CD4-positive, alpha-beta T cell treated with Interleukin-17A for 1 hour (primary cell): Measurements from ENCODE around the gene LMAN1L.
"Not testable (repeated sequence)": the region's sequence is repeated elsewhere in the genome, so short reads cannot be mapped to it uniquely, and the experiment has no call there.

Experiments used
- DNase-seq: peaks from one replicate; pipeline ENCODE4 v3.0.0-alpha.2; 2020

Gene LMAN1L

DNA sequence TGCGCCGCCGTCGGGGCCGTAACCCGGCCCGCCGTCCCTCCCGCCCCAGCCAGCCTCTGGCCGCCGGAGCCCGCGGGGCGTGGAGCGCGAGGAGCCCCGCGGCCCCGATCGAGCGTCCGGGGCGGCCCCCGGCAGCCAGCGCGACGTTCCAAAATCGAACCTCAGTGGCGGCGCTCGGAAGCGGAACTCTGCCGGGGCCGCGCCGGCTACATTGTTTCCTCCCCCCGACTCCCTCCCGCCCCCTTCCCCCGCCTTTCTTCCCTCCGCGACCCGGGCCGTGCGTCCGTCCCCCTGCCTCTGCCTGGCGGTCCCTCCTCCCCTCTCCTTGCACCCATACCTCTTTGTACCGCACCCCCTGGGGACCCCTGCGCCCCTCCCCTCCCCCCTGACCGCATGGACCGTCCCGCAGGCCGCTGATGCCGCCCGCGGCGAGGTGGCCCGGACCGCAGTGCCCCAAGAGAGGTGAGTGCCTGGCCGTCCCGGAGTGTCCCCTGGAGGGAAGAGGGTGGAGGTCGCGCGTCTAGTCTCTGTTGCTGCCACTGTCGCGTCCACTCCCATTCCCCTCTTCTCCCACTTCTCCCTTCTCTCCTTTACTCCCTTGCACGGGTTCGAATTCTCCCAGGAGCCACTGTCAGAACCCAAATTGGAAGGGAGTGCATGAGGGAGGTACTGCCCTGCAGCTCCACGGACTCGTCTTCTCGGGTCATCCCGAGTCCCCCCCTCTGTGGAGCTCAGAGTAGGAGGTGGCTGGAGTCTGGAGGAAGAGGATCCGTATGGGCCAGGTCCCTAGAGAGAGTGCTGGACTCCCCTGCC, 30.2 kb upstream of the LMAN1L start:
- peak; percentile 71 for DNase-seq

DNA sequence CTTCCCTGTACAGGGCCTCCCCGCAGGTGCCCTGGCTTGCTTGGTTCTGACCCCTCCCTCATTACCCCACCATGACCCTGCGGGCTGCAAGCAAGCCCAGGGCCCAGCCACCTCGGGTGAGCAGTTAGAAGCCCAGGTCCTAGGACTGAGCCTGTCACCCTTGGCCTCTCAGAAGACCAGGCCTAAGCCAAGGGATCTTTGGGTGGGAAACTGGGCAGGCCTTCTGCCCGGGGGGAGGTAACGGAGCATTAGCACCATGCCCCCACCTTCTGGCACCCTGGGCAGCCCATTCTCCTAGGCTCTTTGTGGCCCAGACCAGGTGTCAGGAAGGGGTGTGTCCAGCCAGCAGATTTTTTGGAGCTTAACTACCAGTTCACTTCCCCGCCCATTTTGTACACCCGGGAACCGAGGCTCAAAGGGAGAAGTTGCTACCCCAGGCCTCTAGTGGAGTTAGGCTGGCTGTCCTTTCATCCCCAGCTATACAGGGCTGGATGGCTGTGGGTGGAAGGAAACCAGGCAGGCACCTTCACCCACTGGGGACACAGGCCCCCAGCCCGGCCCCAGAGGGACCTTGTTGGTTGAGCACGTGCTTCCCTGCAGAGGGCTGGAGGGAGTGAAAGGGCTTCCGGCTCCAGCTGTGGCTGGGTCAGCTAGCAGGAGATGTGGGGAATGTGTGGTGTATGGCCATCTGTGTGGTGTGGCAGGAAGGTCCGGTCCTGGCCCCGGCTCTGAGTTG, 29.4 kb upstream of the LMAN1L start:
- DNase-seq = peak; percentile 53

DNA sequence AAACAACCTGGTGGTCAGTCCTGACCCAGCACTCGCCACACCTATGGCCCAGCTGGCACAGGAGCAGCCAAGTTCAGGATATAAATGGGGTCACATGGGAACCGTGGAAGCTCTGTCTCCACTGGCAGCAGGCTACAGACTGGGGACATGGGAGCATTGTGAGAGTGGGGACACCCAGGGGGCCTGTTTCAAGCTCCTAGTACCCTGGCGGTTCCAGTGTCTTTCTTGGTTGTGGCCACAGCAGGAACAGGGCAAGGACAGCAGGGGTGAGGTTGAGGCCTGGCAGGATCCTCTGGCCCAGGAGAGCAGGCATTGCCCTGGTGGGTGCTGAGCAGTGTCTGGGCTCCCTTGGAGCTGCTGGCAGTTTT, 28.8 kb upstream of the LMAN1L start:
- no peak for DNase-seq

DNA sequence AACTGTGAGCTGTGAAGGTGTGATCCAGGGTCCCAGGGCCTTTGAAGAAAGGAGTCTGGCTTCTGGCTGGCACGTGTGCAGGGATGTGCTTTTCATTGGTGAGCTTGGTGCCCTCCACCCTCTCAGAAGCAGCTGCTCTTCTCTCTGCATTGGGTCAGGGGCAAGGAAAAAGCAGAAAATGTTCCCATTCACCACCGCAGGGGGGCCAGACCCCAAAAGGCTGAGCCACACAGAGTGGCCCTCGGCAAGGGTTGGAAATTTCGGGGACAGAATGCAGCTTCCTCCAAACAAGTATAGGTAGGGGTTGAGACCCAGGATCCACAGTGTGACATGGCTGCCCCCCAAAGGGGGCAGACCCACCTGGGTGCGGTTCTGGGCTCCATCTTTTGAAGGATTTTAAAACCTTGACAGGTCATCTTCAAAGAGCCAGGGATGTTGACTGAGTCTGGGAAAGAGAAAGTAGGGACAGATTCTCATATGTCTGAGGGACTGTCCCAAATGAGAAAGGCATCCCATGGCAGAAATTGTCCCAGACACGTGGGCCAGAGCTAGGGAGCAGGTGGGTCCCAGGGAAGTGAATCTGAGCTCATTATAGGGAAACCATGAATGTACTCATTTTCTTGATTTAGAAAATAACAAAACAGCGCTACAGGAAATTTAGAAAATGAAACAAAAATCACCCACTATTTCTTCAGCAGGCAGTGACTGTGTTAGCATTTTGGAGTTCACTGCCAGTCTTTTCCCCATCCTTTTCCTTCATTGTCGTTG, 28.0 kb upstream of the LMAN1L start:
- DNase-seq = no peak

DNA sequence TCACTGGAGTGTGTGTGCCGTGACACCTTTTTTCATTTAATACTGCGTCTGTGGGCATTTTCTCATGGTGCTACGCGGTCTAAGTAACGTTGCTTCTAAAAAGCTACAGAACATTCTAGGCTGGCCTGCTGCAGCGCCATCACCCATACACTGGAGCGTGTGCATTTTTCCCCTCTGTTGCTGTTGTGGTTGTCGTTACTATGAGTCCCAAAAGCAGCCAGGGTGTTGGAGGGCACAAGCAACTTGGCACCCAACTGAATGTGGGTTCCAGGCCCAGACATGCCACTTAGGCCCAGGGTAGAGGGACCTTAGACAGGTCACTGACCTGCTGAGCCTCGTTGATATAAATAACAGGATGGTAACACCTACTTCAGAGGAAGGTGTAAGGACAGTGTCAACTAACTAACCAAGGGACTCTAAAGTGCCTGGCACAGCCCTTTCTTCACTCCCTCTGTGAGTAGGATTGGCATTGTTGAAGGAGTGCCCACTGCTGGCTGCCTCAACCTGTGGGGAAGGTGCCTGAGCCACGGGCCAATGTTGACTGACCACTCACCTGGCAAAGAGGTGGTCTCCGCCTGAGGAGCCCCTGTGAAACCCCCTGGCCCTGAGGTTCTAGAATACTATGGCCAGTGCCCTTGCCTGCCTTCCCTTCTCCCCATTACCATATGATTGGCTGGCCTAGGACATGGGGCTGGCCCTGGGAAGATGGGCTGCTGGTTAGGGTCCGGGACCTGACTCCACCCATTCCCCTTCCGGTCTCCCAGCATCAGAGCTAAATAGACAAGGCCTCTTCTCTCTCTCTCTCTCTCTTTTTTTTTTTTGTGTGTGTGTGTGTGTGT, 27.2 kb upstream of the LMAN1L start:
- peak; percentile 75 for DNase-seq

DNA sequence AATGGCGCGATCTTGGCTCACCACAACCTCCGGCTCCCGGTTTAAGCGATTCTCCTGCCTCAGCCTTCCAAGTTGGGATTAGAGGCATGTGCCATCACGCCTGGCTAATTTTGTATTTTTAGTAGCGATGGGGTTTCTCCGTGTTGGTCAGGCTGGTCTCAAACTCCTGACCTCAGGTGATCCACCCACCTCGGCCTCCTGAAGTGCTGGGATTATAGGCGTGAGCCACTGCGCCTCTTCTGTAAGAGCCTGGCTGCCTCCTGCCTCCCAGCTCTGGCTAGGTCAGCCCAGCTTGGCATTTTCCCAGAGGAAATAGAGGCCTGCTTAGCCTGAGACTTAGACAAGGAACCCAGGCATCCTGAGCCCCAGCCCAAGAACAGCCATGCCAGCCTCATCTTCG, 26.6 kb upstream of the LMAN1L start:
- not testable (repeated sequence) for DNase-seq

DNA sequence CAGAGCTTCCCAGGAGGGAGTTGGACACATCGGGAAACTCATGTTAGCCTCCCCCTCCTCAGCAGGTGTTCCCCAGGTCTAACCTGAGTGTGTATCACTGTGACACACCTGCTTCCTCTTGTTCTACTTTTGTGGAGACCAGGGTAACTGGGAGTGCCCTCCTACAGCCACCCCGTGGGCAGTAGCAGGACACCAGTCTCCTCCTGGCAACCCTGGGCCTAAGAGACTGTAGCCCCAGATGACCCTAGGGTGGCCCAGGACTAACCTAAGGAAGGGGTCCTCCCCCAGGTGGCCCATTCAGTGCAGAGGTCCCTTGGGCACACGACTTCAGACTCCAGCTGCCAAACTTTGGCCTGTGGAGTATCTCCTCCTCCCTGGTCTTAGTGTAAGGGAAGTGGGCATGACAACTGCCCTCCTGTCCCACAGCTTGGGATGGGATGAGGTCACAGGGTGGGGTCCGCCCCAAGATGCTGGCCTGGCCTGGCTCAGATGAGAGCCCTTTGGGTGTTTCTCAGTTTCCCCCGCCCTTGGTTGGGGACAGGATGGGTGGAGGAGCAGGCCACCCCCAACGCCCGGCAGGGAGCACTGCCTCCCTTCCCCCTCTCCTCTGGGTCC, 26.0 kb upstream of the LMAN1L start:
- DNase-seq = peak; percentile 40

DNA sequence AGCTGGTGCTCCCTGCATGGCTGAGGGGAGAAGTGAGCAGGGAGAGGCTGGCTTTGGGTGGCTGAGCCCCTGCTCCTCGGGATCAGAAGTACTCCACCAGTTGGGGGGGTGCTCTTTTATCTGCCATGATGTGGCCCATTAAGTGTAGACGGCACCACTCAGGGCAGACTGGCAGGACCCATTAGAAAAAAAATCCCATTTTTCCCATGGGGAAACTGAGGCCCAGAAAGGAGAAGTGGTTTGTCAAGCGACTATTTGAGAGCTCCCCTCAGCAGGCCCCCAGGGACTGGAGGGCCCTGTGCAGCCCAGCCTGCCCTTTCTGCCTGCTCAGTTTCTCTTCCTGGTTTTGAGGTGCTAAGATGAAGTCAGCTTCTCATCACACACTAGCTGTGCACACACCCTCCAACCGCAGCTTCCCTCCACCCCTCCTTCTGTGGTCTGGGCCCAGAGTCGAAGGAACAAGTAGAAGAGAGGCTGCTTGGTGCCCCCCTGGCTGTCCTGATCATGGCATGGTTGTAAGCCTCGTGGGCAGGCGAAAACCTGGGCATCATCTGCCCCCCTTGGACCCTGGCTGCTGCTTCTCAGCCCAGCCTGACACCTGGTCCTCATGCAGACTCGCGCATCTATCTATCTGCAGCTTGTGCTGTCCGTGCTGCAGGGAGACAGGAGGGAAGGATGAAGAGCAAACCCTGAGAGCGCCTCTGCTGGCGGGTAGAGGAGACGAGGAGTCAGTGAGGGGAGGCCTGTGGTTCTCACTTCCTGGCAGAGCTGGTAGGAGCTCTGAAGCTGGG, 25.2 kb upstream of the LMAN1L start:
- peak; percentile 92 for DNase-seq

DNA sequence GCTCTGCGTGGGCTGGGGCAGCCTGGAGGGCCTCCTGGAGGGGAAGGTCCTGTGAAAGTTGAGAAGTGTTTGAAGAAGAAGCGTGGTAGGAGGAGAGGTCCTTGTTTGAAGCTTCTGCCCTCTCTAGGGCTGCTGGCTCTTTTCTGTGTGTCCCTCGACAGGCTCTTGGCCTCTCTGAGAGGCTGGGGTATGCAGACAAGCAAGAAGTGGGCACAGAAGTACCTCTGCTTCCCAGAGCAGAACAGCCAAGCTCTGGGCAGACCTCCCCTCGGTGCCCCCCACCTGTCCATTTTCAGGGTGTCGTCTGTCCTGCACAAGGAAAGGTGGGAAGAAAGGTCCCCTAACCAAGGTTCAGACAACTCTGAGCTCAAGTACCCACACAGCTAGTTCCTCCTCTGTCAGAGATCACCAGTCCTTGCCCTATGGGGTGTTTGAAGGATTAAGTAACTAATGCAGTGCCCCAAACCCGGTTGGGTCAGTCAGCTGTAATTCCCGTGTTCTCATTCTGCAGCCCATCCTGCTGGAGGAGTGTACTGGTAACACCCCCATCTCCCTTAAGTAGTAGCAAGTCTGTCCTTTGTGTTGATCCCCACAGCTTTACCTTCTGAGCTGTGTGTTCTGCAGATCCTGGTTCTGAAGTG, 24.5 kb upstream of the LMAN1L start:
- DNase-seq = no peak

DNA sequence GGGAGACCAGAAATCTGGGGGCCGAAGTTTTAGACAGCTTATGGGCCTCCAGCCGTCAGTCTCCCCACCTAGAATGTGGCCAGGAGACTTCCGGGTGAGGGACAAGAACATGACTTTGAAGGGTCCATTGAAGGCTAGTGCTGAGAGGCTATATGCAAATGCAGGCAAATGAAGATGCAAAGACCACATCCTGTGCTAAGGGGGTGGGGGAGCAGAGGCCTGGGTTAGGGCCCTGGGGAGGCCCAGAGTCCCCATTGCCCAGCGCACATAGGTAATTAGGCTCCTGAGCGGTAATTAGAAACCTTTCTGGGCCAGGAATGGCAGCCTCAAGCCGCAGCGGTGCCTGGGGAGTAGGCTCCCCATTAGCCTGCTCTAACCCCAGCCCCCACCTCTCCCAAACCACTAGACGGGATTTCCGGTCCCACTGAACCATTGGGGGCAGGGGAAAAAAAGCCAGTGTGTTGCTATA, 23.9 kb upstream of the LMAN1L start:
- DNase-seq = peak; percentile 72

DNA sequence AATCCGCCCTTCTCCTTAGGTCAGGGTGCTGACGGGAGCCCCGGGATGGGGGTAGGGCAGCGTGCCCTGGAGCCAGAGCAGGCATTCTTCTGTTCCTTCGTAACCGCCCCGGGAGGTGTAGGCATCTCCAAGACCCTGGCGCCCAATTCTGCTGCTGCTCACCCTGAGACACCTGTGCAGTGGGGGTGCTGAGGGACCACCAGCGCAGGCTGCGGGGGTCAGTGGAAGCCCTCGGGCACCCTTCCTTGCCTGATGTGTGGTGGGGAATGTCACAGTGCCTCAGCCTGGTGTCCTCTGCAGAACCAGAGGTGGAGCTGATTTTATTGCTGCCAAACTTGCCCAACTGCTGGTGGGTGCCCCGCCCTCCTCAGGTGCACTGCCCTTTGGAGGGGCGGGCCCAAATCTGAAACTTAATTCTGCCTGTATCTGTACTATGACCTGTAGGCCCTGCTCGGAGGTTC, 23.4 kb upstream of the LMAN1L start:
- DNase-seq = peak; percentile 52

DNA sequence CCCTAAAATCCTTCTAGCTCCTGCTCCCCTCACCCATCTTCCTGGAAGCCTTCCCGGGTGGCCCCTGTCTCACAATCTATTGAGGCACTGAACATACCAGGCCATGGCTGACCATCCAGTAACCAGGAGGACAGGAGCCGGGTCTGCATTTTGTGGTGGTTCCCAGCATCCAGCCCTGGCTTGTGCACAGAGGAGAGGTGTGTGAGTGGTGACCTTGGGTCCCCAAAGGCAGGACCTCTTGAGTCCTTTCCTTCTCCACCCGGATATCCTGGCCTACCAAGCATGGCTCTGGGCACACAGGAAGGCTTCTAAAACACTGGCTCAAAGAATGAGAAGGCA, 22.9 kb upstream of the LMAN1L start:
- DNase-seq = no peak

DNA sequence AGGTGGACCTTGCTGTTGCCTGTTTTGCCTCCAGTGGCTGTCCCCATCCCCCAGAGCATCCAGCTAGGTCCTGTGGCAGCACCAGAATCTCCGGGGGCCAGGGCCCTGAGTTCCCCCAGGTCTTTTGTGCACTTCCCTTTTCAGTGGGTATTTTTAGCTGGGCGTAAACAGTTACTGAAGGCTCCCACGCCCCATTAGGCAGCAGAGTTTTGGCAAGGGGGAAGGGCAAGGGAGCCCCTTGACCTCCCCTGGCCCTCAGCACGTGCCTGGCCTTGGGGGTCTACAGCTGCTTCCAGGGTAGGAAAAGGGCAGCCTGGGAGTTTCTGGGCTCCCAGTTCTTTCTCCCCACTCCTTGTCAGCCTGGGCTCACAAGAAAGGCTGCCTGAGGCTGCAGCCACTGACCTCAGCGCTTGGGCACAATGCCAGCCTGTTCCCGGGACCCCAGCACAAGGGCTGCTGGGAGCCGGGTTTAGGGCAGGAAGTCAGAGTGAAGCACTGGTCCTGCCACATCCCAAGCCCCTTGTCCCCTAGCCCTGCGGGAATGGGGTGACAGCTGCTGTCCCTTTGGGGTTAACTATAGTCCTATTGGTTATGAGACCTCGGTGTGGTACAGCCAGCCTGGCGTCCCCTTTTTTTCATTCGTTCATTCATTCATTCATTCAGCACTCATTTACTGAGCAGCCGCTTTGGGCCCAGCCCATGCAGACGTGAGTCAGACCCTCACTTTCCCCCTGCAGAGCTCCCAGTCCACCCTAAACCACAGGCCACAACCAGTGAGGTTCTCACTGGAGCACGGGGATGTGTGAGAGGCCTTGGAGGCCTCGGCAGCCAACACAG, 22.3 kb upstream of the LMAN1L start:
- DNase-seq = no peak

DNA sequence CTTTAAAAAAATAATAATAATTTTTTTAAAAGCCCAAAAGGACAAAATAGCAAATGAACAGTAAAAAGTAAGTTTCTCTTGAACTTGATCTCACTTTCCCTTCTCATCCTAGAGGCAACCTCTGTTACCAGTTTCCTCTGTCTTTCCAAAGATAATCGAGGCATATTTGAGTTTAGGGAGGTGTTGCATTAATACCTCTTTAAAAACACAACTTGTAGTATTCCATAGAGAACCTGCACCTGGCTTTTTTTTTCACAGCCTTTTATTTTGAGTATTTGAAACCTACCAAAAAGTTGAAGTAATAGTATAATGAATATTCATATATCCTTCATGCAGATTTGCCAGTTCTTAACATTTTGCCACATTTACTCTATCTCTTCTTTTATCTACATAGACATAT, 21.6 kb upstream of the LMAN1L start:
- no peak for DNase-seq

DNA sequence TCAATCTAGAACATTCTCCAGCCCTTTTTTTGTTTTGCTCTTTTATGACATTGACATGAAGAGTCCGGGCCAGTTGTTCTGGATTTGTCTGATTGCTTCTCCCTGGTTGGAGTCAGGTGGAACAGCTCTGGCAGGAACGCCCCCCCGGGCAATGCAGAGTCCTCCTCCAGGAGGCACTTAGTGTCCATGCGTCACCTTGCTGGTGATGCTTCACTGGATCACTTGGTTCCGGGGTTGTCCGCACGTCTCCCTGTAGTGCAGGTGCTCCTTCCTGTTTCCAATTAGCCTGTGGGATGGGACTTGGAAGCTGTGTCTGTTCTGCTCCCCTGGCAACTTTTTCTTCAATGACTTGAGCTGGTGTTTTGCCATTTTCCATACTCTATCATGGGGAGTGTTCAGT, 21.0 kb upstream of the LMAN1L start:
- no peak for DNase-seq

DNA sequence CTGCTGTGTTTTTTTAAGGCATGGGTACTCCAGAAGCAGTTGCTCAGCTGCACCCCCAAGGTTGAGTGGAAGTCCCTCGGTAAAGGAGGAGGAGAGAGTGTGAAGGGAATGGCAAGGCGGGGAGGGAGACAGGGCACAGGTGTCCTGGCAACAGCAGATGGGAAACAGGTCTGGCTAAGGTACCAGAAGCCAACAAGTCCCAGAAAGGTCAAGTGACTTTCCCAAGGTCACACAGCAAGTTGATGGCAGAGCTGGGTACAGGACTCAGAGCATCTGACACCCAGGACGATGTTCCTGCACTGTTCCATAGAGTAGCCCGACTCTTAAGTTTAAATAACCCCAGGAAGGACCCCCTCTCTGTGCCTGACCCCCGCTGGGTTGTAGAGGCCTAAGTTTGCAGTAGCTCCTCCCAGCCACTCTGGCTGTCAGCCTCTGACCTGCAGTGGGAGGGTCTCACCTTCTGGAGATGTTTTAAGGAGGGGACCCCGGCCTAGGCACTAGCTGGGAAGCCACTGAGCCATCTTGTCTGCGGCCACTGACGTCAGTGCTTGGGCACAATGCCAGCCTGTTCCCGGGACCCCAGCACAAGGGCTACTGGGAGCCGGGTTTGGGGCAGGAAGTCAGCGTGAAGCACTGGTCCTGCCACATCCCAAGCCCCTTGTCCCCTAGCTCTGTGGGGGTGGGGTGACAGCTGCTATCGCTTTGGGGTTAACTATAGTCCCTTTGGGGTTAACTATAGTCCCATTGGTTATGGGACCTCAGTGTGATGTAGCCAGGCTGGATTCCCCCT, 20.2 kb upstream of the LMAN1L start:
- no peak for DNase-seq

DNA sequence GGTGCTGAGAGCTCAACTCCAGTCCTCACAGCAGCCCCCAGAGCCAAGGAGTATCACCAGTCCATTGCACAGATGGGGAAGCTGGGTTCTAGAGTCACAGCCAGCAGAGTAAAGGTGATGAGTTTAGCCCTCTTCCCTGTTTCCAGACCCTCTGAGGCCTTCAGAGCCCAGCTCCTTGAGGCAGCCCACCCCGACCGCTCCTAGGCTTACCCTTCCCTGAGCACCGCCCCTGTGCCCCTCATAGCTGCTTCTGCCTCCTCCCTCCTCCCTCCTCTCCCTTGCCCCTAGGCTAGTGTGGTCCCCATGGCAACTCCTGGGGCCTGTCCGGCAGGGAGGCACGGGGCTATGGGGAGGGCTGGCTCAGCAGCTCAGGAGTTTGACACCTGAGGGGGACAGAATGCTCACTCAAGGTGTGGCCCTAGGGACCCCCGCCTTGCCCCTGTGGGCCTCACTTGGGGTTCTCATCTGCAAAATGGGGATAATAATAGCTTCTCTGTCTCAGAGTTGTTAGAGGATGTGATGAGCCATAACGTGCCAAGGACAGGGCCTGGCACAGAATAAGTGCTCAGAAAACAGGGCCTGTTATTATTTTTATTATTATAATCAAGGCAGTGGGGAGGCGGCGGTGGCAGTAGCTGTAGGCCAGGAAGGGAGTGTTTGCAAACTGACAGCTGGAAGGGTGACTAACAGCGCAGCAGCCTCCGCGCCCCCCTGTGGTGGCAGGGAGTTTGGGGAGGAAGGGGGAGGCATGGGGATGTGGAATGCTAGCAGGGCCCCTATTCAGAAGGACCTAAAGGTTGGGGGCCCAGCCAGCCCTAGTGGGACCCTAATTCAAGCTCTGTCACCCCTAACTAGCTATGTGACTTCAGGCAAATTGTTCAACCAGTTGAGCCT, 19.3 kb upstream of the LMAN1L start:
- peak; percentile 83 for DNase-seq
